ENCODE measurements around the gene EHD1.

EHD1 gene

DNA sequence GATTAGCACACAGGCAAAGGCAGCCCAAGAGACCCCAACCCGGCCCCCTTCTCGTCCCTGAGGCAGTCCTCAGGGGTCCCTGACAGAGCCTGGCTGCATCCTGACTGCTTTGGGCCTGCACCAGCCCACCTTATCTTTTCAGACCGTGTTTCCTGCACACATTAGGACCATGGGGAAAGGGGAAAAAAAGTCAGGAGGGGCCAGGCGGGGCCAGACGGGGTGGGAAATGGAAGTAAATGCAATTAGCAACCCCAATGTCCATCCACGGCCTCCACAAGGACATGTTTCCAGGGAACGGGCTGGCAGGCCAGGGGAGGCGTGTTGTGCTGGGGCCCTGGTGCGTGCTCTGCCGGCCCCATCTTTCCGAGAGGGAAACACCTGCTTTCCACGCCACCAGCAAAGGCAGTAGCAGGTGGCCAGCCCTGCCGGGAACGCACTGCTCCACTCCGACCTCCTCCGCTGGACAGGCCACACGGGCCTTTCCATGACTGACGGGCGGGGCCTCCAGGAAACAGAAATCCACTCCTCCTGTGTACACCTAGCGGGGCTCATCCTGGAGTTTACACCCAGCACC is 7.4 kb downstream of the EHD1 start:
- Histone ChIP-seq H3K4me1 (ENCODE audit: control insufficient read depth, insufficient read depth, low read length) (no peaks in the 10 kb centered on the region; the same call in 1 of the 2 replicates), H3K9me3 (ENCODE audit: control insufficient read depth, insufficient read depth, low read length) (no peaks in the 10 kb centered on the region), H3K27ac (ENCODE audit: low read depth, low read length) (peak overlapping the region; percentile 34), H3K36me3 (ENCODE audit: control insufficient read depth, insufficient read depth, low read length) (peaks cover 7% of the 10 kb centered on the region; the same call in 1 of the 2 replicates), H3K9ac (ENCODE audit: low read depth, low read length) (no peak overlapping the region), H3K27me3 (ENCODE audit: control insufficient read depth, insufficient read depth, low read length) (no peaks in the 10 kb centered on the region), H3K4me3 (ENCODE audit: low read depth, low read length) (no peak overlapping the region)

DNA sequence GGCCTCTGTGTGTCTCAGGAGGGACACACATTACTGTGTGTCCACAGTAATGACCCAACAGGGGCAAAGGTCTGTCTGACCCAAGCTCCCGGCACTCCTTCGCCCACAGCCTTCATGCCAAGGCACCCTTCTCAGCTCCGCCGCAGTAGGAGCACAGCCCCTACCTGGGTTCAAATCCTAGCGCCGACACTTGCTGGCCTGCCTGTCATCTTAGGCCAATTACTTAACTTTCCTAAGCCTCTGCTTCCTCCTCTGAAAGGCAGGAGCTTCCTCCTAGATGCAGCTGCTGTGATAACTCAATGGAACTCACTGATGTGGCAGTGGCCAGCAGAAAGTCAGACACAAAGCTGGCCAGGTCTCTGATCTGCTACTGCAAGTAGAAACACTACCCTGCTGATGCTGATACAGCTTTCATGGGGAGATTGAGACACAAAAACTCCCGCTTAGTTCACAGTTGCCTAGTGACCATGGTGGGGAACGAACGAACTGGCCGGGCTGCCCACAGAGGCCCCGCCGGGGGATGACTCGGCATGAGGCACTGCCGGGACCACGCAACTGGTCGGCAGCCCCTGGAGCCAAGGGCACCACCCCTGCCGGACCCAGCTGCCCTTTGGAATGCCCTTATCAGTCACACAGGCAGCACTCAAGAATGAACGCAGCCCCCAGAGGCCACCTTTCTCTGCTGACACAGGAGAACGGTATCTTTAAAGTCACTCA is 8.1 kb downstream of the EHD1 start:
- Histone ChIP-seq H3K4me3 (ENCODE audit: low read depth, low read length) (no peak overlapping the region), H3K4me1 (ENCODE audit: control insufficient read depth, insufficient read depth, low read length) (no peaks in the 10 kb centered on the region; the same call in 1 of the 2 replicates), H3K27me3 (ENCODE audit: control insufficient read depth, insufficient read depth, low read length) (no peaks in the 10 kb centered on the region), H3K9ac (ENCODE audit: low read depth, low read length) (no peak overlapping the region), H3K27ac (ENCODE audit: low read depth, low read length) (peak overlapping the region; percentile 42), H3K36me3 (ENCODE audit: control insufficient read depth, insufficient read depth, low read length) (peaks cover 7% of the 10 kb centered on the region; the same call in 1 of the 2 replicates), H3K9me3 (ENCODE audit: control insufficient read depth, insufficient read depth, low read length) (no peaks in the 10 kb centered on the region)

DNA sequence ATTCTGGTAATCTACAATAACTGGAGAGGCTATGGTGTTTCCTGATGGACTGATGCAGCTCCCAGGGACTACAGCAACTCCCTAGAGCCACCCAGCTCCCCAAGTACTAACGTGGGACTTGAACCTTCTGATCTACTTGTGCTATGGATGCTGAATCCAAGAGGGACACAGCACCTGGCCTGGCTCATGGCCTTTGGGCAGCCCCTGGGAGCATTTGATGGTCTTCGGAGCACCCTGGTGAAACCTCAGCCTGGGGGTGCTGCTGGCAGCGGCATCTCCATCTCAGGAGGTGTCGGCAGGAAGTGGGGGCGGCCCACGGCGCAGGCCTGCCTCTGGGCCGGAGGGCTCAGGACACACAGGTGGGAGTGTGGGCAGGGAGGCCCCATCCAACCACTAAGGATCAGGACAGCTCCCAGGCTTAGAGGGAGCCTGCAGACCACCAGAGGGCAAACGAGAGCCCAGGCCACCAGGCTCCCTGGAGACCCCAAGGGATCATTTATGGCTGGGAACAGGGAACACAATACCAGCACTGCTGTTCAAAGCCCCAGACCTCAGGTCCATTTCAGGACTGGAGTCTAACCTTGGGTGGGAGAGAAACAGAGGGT is 8.7 kb downstream of the EHD1 start:
- H3K4me3 ChIP-seq (ENCODE audit: low read depth, low read length) = no peak overlapping the region
- no peak overlapping the region for H3K27ac ChIP-seq (ENCODE audit: low read depth, low read length)
- H3K9me3 ChIP-seq (ENCODE audit: control insufficient read depth, insufficient read depth, low read length) = no peaks in the 10 kb centered on the region
- H3K27me3 ChIP-seq (ENCODE audit: control insufficient read depth, insufficient read depth, low read length) = no peaks in the 10 kb centered on the region
- H3K9ac ChIP-seq (ENCODE audit: low read depth, low read length) = no peak overlapping the region
- H3K36me3 ChIP-seq (ENCODE audit: control insufficient read depth, insufficient read depth, low read length) = peaks cover 7% of the 10 kb centered on the region; the same call in 1 of the 2 replicates
- peaks cover 2% of the 10 kb centered on the region for H3K4me1 ChIP-seq (ENCODE audit: control insufficient read depth, insufficient read depth, low read length)

DNA sequence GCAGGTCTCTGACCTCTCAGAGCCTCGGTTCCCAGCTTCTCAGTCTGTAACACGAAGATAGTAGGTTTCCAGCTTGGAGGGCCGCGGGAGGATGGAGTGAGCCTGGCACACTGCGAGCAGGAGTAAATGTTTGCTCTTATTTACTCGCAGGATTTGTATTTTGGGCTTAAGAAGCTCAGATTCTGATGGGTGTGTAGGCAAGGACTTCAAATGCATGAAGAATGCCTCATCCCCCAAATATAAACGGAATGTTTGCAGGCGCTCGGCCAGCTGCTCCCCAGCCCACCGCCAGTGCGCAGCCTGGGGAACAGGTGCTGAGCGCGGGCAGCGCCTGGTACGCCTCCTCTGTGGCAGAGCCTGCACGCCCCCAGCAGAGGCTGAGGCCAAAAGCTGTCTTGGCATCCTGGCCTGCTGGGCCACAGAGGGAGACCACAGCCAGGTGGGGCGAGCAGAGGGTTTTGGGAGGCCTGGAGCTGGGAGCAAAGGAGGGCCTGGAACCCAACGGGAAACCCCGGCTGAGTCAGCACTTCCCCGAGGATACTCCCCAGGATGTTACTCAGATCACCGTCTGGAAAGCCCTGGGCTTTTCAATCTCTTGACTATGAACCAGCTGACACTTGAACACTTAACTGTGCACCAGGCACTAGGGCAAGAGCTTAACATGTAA is 9.4 kb downstream of the EHD1 start:
- H3K36me3 ChIP-seq (ENCODE audit: control insufficient read depth, insufficient read depth, low read length) = peaks cover 7% of the 10 kb centered on the region; the same call in 1 of the 2 replicates
- no peak overlapping the region for H3K9ac ChIP-seq (ENCODE audit: low read depth, low read length)
- no peak overlapping the region for H3K27ac ChIP-seq (ENCODE audit: low read depth, low read length)
- peaks cover 9% of the 10 kb centered on the region for H3K4me1 ChIP-seq (ENCODE audit: control insufficient read depth, insufficient read depth, low read length)
- H3K4me3 ChIP-seq (ENCODE audit: low read depth, low read length) = no peak overlapping the region
- no peaks in the 10 kb centered on the region for H3K9me3 ChIP-seq (ENCODE audit: control insufficient read depth, insufficient read depth, low read length)
- H3K27me3 ChIP-seq (ENCODE audit: control insufficient read depth, insufficient read depth, low read length) = no peaks in the 10 kb centered on the region

DNA sequence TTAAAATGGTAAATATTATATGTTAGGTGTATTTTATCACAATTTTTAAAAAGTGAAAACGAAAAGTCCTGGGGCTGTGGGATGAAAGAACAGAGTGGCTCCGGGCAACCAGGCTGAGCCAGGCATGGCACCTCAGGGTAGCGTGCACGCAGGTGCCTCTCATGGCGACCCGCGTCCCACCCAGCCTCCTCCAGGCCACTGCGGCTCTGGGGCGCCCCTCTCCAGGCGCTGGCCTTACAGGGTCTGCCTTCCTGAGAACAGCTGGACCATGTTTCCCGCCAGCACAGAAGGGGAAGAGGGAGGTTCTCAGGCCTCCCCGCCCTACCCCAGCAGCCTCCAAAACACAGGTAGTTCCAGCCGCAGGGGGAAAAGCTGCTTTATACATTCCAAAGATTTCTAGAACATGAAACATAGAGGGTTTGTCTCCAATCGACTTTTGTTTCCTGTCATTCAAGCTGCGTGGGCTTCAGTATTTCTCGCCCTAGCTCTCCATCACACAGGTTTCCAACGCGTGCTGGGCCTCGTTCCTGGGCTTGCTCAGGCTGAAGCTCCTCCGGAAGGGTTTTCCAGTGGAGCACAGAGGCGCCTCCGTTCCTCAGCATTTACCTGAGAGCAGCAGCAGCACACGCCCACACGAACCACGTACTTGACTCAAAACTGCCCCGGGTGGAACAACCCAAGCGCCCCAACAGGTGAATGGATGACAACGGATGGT is 10.5 kb downstream of the EHD1 start:
- Histone ChIP-seq H3K27ac (ENCODE audit: low read depth, low read length) (no peak overlapping the region), H3K27me3 (ENCODE audit: control insufficient read depth, insufficient read depth, low read length) (no peaks in the 10 kb centered on the region), H3K9me3 (ENCODE audit: control insufficient read depth, insufficient read depth, low read length) (no peaks in the 10 kb centered on the region), H3K4me1 (ENCODE audit: control insufficient read depth, insufficient read depth, low read length) (peaks cover 20% of the 10 kb centered on the region), H3K36me3 (ENCODE audit: control insufficient read depth, insufficient read depth, low read length) (peaks cover under 1% of the 10 kb centered on the region; the same call in 1 of the 2 replicates), H3K9ac (ENCODE audit: low read depth, low read length) (no peak overlapping the region), H3K4me3 (ENCODE audit: low read depth, low read length) (no peak overlapping the region)

DNA sequence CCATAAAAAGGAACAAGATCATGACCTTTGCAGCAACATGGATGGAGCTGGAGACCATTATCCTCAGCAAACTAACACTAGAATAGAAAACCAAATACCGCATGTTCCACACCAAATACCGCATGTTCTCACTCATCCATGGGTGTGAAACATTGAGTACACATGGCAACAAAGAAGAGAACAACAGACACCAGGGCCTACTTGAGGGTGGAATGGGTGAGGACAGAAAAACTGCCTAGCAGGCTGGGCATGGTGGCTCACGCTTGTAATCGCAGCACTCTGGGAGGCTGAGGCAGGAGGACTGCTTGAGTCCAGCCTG is 12.3 kb downstream of the EHD1 start:
- Histone ChIP-seq H3K27me3 (ENCODE audit: control insufficient read depth, insufficient read depth, low read length) (no peaks in the 10 kb centered on the region), H3K36me3 (ENCODE audit: control insufficient read depth, insufficient read depth, low read length) (no peaks in the 10 kb centered on the region), H3K27ac (ENCODE audit: low read depth, low read length) (no peak overlapping the region), H3K9ac (ENCODE audit: low read depth, low read length) (no peak overlapping the region), H3K4me3 (ENCODE audit: low read depth, low read length) (no peak overlapping the region), H3K4me1 (ENCODE audit: control insufficient read depth, insufficient read depth, low read length) (peaks cover 21% of the 10 kb centered on the region), H3K9me3 (ENCODE audit: control insufficient read depth, insufficient read depth, low read length) (no peaks in the 10 kb centered on the region)

DNA sequence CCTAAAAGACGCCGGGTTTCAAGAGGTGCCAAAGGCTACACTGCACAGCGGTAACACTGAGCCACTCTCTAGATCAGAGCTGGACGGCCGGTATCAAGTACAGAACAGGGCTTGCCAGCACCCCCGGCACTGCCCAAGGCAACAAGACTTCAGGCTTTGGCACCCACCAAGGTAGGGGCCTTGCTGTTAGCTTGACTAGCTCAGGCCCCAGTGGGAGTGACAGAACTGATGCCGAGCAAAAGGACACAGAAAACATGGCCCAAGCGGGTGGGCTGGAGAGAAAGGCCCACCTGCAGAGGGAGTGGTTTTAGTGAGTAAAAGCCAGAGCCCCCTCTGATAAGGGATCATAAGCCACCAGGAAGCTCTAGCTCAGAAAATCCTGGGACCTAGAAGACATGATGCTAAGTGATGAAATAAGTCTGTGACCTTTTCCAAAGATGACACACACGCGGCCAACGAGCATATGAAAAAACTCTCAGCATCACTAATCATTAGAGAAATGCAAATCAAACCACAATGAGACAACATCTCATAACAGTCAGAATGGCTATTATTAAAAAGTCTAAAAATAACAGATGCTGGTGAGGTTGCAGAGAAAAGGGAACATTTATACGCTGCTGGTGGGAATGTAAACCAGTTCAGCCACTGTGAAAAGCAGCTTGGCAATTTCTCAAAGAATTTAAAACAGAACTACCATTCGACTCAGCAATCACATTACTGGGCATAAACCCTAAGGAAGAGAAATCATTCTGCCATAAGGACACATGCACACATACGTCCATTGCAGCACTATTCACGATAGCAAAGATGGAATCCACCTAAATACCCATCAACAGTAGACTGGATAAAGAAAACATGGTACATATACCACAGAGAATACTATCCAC is 12.9 kb downstream of the EHD1 start:
- Histone ChIP-seq H3K4me1 (ENCODE audit: control insufficient read depth, insufficient read depth, low read length) (peaks cover 21% of the 10 kb centered on the region), H3K4me3 (ENCODE audit: low read depth, low read length) (no peak overlapping the region), H3K36me3 (ENCODE audit: control insufficient read depth, insufficient read depth, low read length) (no peaks in the 10 kb centered on the region), H3K27me3 (ENCODE audit: control insufficient read depth, insufficient read depth, low read length) (no peaks in the 10 kb centered on the region), H3K9ac (ENCODE audit: low read depth, low read length) (no peak overlapping the region), H3K9me3 (ENCODE audit: control insufficient read depth, insufficient read depth, low read length) (no peaks in the 10 kb centered on the region), H3K27ac (ENCODE audit: low read depth, low read length) (peak overlapping the region; percentile 34)

DNA sequence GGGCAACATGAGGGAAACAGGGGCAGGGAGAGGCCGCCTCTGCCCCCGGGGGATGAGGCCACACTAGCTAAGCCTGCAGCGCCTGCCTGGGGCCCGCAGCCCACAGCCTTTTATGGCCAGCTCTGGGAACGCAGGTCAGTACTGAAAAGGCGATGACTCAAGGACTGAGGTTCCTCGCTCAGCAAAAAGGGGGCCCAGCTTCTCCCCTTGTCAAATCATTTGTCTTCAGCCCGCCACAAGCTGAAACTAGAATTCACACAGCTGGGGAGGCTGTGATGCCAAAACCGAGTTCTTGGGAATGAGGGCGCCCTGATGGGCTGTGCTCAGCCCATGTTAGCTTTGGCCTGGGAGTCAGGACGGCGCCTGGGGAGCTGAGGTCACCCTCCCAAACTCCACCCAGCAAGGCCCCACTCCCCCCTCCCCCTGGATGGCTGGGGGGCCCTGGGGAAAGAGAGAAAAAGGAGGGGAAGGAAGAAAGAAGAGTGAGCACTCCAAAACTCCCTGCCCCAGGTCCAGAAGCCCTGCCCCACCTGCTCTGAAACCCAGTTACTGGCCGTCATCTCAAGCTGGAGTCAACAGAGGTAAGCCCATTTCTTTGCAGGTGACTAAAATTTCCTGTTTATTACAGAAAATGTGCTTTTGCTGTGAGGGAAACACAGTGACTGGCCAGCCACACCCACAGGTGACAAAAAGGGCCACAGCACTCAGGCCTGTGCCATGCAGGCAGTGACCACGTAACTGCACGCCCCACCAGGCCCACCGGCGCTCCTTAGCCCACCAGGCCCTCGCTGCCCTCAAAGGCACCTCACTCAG is 13.7 kb downstream of the EHD1 start:
- Histone ChIP-seq H3K4me3 (ENCODE audit: low read depth, low read length) (no peak overlapping the region), H3K36me3 (ENCODE audit: control insufficient read depth, insufficient read depth, low read length) (no peaks in the 10 kb centered on the region), H3K27ac (ENCODE audit: low read depth, low read length) (peak overlapping the region; percentile 68), H3K9me3 (ENCODE audit: control insufficient read depth, insufficient read depth, low read length) (no peaks in the 10 kb centered on the region), H3K4me1 (ENCODE audit: control insufficient read depth, insufficient read depth, low read length) (peaks cover 21% of the 10 kb centered on the region), H3K27me3 (ENCODE audit: control insufficient read depth, insufficient read depth, low read length) (no peaks in the 10 kb centered on the region), H3K9ac (ENCODE audit: low read depth, low read length) (no peak overlapping the region)

DNA sequence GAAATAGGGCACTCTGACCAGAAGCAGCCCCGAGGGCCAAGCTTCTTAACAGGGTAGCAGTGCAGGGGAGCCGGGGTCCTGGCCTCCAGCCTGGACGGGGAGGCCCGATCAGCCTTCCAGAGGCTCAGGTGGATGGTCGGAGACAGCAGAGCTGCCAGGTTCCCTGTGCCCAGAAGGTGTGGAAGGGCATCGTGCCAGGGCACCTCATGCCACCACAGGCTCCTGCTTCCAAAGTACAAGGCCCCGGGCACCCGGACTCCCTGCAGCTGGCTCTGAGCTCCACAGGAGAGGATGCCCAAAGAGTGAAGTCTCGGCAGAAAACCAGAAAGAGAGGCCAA is 14.3 kb downstream of the EHD1 start:
- Histone ChIP-seq H3K36me3 (ENCODE audit: control insufficient read depth, insufficient read depth, low read length) (no peaks in the 10 kb centered on the region), H3K9me3 (ENCODE audit: control insufficient read depth, insufficient read depth, low read length) (no peaks in the 10 kb centered on the region), H3K27ac (ENCODE audit: low read depth, low read length) (peak overlapping the region; percentile 68), H3K9ac (ENCODE audit: low read depth, low read length) (peak overlapping the region; percentile 40; the same call in 1 of the 2 replicates), H3K27me3 (ENCODE audit: control insufficient read depth, insufficient read depth, low read length) (no peaks in the 10 kb centered on the region), H3K4me1 (ENCODE audit: control insufficient read depth, insufficient read depth, low read length) (peaks cover 21% of the 10 kb centered on the region), H3K4me3 (ENCODE audit: low read depth, low read length) (no peak overlapping the region)
